ENCODE measurements around the gene PARD3.

The PARD3 gene

DNA sequence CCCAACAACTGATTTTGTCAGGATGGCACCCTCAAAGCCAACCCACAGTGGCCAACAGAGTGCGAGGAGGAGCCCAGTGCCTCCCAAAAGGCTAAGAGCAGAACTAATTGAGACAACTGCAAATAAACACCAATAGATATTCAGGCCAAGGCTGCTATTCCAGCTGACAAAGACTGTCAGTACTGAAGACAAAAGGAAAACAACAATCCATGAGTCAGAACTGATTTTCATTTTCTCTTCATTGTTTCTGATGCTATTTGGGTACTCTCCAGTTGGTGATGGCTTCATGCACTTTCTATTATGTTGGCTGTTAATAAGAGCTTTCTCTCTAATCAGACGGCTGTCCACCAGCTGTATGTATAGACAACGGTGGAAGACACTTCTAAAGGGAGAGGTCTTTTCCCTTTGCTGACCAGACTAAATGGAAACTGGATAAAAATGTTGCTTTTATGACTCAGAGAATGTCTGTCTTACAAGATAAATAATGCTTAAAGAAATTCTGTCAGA, 515.9 kb downstream of the PARD3 start:
- WGBS, 2 experiments, result 90 to 92% methylated on average over 3 of the region's 3 CpGs
- no peaks in the 10 kb centered on the region for H3K4me1 ChIP-seq (ENCODE audit: control insufficient read depth, insufficient read depth, low read length)
- H3K36me3 ChIP-seq (ENCODE audit: control insufficient read depth, insufficient read depth, low read length), result no peaks in the 10 kb centered on the region
- no peaks in the 10 kb centered on the region for H3K9me3 ChIP-seq (ENCODE audit: control insufficient read depth, low read length)
- H3K27me3 ChIP-seq (ENCODE audit: control insufficient read depth, insufficient read depth, low read length, poor library complexity, severe bottlenecking), result no peaks in the 10 kb centered on the region
- H3K4me3 ChIP-seq (ENCODE audit: insufficient read depth, low read depth, low read length), result no peak overlapping the region
- no peak overlapping the region for H3K27ac ChIP-seq (ENCODE audit: insufficient read depth, low read depth, low read length, poor library complexity, severe bottlenecking)

DNA sequence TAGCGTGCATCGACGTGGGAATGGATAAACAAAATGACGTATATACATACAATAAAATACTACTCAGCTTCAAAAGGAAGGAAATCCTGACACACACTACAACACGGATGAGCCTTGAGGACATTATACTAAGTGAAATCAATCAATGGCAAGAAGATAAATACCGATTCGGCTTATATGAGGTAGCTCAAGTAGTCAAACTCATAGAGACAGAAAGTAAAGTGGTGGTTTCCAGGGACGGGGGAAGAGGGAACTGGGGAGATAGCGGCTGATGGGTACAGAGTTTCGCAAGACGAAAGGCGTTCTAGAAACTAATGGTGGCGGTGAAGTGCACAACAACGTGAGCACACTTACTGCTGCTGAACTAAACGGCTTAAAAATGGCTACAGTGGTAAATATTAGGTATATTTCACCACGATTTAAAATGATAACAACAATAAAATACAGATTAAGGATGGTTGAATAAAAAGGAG, 516.7 kb downstream of the PARD3 start:
- 95% methylated on average over 15 of the region's 16 CpGs for WGBS, 2 experiments
- H3K27me3 ChIP-seq (ENCODE audit: control insufficient read depth, insufficient read depth, low read length, poor library complexity, severe bottlenecking), result no peaks in the 10 kb centered on the region
- no peak overlapping the region for H3K4me3 ChIP-seq (ENCODE audit: insufficient read depth, low read depth, low read length)
- H3K4me1 ChIP-seq (ENCODE audit: control insufficient read depth, insufficient read depth, low read length), result no peaks in the 10 kb centered on the region
- no peaks in the 10 kb centered on the region for H3K9me3 ChIP-seq (ENCODE audit: control insufficient read depth, low read length)
- H3K27ac ChIP-seq (ENCODE audit: insufficient read depth, low read depth, low read length, poor library complexity, severe bottlenecking), result no peak overlapping the region
- H3K36me3 ChIP-seq (ENCODE audit: control insufficient read depth, insufficient read depth, low read length), result no peaks in the 10 kb centered on the region

DNA sequence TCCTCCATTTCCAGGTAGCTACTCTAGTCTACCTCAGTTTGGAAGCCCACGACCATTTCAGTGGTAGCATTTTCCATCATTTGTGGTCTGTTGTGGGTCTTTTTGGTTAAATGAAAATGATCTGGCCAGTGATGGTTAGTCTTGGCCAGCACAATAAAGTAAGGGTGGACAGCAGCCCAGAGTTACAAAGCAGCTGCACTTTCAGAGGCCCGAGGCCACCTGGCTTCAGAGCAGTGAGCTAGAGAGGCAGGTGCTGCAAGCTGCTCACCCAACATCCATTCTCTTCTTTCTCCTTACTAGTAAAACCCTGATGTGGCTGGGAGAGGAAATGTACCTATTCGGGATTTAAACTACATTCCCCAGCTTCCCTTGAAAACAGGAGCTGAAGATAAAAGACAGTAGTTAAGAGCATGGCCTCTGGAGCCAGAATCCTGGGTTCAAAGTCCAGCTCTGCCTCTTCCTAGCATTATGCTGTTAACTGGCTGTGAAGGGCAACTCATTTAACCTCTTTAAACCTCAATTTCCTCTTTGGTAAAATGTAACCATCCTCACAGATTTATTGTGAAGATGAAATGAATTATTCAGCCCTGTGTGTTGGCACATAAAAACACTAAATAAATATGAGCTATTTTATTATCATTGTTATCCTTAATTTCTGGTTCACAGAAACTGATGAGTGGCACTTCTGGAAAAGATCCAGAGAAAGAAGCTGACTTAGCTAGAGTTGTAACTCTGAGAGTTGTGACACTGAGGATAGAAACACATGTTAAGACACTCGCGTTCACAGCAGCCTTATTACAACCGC, 517.4 kb downstream of the PARD3 start:
- Histone ChIP-seq H3K4me3 (ENCODE audit: insufficient read depth, low read depth, low read length) (no peak overlapping the region), H3K27ac (ENCODE audit: insufficient read depth, low read depth, low read length, poor library complexity, severe bottlenecking) (no peak overlapping the region), H3K36me3 (ENCODE audit: control insufficient read depth, insufficient read depth, low read length) (no peaks in the 10 kb centered on the region), H3K4me1 (ENCODE audit: control insufficient read depth, insufficient read depth, low read length) (no peaks in the 10 kb centered on the region), H3K9me3 (ENCODE audit: control insufficient read depth, low read length) (no peaks in the 10 kb centered on the region), H3K27me3 (ENCODE audit: control insufficient read depth, insufficient read depth, low read length, poor library complexity, severe bottlenecking) (no peaks in the 10 kb centered on the region)
- 75 to 76% methylated on average over 6 of the region's 6 CpGs for WGBS, 2 experiments

DNA sequence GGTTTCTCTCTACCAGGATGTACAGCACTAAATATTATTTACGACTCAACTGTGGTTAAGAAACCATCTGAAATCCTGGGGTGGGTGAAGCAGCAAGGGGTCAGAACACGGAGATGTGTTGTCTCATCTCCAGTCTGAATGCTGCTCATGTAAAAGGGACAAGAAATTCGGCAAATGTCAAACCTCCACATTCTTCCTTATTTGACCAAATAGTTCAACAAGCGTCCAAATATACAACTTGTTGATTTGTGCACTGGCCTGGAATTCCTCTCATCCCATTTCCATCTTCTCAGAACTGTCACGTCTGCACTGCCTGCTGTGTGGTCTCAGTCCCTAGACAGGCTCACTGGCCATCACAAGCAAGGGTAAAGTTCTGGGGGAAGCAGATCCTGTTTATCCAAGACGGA, 520.0 kb downstream of the PARD3 start:
- Histone ChIP-seq H3K4me1 (ENCODE audit: control insufficient read depth, insufficient read depth, low read length) (no peaks in the 10 kb centered on the region), H3K27me3 (ENCODE audit: control insufficient read depth, insufficient read depth, low read length, poor library complexity, severe bottlenecking) (no peaks in the 10 kb centered on the region), H3K27ac (ENCODE audit: insufficient read depth, low read depth, low read length, poor library complexity, severe bottlenecking) (no peak overlapping the region), H3K9me3 (ENCODE audit: control insufficient read depth, low read length) (no peaks in the 10 kb centered on the region), H3K4me3 (ENCODE audit: insufficient read depth, low read depth, low read length) (no peak overlapping the region), H3K36me3 (ENCODE audit: control insufficient read depth, insufficient read depth, low read length) (no peaks in the 10 kb centered on the region)
- 90 to 93% methylated on average over 6 of the region's 6 CpGs for WGBS, 2 experiments

DNA sequence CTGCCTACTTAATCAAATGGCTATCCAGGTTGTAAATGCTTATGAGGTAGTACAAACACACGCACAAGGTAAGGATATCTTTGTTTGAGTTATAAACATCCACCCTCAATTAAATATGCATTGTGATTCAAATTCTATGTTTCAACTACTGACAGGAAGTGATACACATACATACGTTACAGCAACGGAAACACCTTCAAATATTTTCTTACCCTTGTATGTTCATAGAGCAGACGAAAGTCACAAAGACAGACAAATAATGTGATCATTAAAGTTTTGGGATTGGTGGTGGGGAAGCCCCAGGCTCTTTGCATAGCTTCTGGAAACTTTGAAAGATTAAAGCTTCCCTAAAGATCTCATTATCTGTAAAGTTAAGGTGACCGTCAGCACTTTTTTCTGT, 521.0 kb downstream of the PARD3 start:
- no peak overlapping the region for H3K27ac ChIP-seq (ENCODE audit: insufficient read depth, low read depth, low read length, poor library complexity, severe bottlenecking)
- 87 to 95% methylated on average over 3 to 5 of the region's 5 CpGs for WGBS, 2 experiments

DNA sequence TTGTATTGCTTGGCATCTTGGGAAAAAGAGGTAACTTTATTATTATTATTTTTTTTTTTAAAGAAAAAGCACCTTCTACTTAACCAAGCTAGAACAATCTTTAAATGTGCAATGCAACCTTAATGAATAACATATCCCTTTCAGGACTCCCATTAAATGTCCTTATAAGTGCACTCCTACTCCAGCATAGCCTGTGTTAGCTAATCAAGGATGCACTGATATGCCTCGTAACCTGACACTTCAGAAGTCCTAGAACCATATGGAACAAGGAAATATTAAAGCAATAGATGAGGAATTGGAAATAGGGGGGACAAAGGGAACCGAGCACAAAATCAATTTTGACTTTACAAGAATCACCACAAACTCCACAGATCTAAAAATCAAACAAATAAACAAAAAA, 522.4 kb downstream of the PARD3 start:
- Histone ChIP-seq H3K27me3 (ENCODE audit: control insufficient read depth, insufficient read depth, low read length, poor library complexity, severe bottlenecking) (no peaks in the 10 kb centered on the region), H3K36me3 (ENCODE audit: control insufficient read depth, insufficient read depth, low read length) (no peaks in the 10 kb centered on the region), H3K4me3 (ENCODE audit: insufficient read depth, low read depth, low read length) (no peak overlapping the region), H3K9me3 (ENCODE audit: control insufficient read depth, low read length) (no peaks in the 10 kb centered on the region), H3K4me1 (ENCODE audit: control insufficient read depth, insufficient read depth, low read length) (no peaks in the 10 kb centered on the region), H3K27ac (ENCODE audit: insufficient read depth, low read depth, low read length, poor library complexity, severe bottlenecking) (no peak overlapping the region)
- 86 to 93% methylated on average over 1 to 2 of the region's 2 CpGs for WGBS, 2 experiments

More for the DNA sequence above, 521.0 kb downstream of the PARD3 start:
- Histone ChIP-seq H3K4me3 (ENCODE audit: insufficient read depth, low read depth, low read length) (no peak overlapping the region), H3K9me3 (ENCODE audit: control insufficient read depth, low read length) (no peaks in the 10 kb centered on the region), H3K27me3 (ENCODE audit: control insufficient read depth, insufficient read depth, low read length, poor library complexity, severe bottlenecking) (no peaks in the 10 kb centered on the region), H3K36me3 (ENCODE audit: control insufficient read depth, insufficient read depth, low read length) (no peaks in the 10 kb centered on the region), H3K4me1 (ENCODE audit: control insufficient read depth, insufficient read depth, low read length) (no peaks in the 10 kb centered on the region)

DNA sequence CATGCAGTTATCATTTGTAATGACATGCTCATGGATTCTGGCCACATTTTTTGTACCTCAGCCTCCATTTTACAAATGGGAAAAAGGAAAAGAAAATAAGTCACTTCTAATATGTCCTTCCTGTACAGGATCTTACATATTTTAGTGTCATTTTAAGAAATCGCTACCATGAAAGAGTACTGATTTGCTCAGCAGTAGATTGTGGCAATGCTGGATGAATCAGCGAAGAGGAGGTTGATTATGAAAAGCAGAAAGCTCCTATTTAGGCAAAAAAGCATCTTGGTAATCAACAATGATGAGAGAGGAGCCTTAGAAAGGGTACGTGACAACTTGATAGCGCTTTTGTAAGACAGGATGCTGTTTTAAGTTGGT, 522.9 kb downstream of the PARD3 start:
- Histone ChIP-seq H3K36me3 (ENCODE audit: control insufficient read depth, insufficient read depth, low read length) (no peaks in the 10 kb centered on the region), H3K27me3 (ENCODE audit: control insufficient read depth, insufficient read depth, low read length, poor library complexity, severe bottlenecking) (no peaks in the 10 kb centered on the region), H3K4me3 (ENCODE audit: insufficient read depth, low read depth, low read length) (no peak overlapping the region), H3K4me1 (ENCODE audit: control insufficient read depth, insufficient read depth, low read length) (no peaks in the 10 kb centered on the region), H3K27ac (ENCODE audit: insufficient read depth, low read depth, low read length, poor library complexity, severe bottlenecking) (no peak overlapping the region), H3K9me3 (ENCODE audit: control insufficient read depth, low read length) (no peaks in the 10 kb centered on the region)
- 90 to 97% methylated on average over 4 of the region's 4 CpGs for WGBS, 2 experiments

DNA sequence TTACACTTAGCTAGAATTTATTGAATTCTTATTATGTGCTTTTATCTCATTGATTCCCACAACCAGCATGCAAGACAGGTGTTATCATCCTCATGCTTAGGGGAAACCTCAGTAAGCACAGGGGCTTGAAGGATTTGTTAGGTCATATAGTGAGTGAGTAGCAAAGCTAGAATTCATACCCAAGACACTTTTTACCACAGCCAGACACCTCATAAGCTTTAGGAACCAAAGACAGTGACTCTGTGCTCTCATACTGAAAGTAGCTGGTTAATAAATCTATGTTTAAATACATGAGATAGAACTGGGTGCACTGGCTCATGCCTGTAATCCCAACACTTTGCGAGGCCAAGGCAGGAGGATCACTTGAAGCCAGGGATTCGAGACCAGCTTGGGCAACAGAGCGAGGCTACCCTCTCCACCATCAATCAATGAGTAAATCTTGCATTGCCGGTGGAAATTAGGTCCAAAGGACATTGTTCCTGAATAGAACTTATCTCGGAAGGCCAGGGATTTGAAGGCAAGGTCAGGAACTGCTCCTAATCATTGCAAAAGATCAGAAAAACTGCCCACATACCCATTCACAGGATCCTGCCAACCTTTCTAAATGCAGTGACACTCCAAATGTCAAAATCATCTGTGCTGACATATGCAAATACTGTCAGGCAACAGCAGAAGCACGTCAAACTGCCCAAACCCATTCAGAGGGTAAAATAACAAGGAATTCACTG, 523.5 kb downstream of the PARD3 start:
- no peaks in the 10 kb centered on the region for H3K36me3 ChIP-seq (ENCODE audit: control insufficient read depth, insufficient read depth, low read length)
- H3K4me3 ChIP-seq (ENCODE audit: insufficient read depth, low read depth, low read length), result no peak overlapping the region
- H3K9me3 ChIP-seq (ENCODE audit: control insufficient read depth, low read length), result no peaks in the 10 kb centered on the region
- H3K27ac ChIP-seq (ENCODE audit: insufficient read depth, low read depth, low read length, poor library complexity, severe bottlenecking), result no peak overlapping the region
- 91 to 95% methylated on average over 6 of the region's 6 CpGs for WGBS, 2 experiments
- no peaks in the 10 kb centered on the region for H3K27me3 ChIP-seq (ENCODE audit: control insufficient read depth, insufficient read depth, low read length, poor library complexity, severe bottlenecking)
- H3K4me1 ChIP-seq (ENCODE audit: control insufficient read depth, insufficient read depth, low read length), result no peaks in the 10 kb centered on the region

DNA sequence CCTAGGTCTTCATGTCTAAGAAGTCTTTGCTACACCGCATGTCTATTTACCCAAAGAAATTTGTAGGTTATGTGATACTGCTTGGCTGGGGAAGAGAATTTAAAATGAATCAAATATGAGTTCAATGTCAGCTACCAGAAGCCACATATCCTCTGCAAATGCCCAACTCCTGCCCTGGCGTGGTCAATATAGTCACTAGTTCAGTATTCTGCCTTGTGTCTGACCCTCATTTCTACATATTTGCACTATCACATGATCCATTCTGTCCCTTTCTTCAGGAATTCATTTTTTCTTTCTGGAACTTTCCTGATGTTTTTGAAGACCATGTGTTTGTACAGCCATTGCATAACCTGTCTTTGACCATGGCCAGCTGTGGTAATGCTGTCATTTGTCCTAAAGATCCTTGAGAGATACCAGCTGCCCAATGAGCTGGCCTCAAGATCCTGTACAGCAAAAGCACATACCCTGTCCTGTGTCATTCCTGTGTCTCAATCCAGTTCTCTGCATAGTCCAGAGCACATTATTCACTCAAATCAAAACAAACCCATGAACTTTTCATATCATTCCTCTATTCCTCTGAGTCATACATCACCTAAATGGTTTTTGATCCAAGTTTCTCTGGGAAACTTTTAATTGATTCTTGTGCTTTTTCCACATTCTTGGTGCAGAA, 524.5 kb downstream of the PARD3 start:
- H3K4me1 ChIP-seq (ENCODE audit: control insufficient read depth, insufficient read depth, low read length), result no peaks in the 10 kb centered on the region
- WGBS, 2 experiments, result 95% methylated on average over 2 of the region's 2 CpGs
- no peak overlapping the region for H3K27ac ChIP-seq (ENCODE audit: insufficient read depth, low read depth, low read length, poor library complexity, severe bottlenecking)
- no peaks in the 10 kb centered on the region for H3K9me3 ChIP-seq (ENCODE audit: control insufficient read depth, low read length)
- H3K4me3 ChIP-seq (ENCODE audit: insufficient read depth, low read depth, low read length), result no peak overlapping the region
- no peaks in the 10 kb centered on the region for H3K36me3 ChIP-seq (ENCODE audit: control insufficient read depth, insufficient read depth, low read length)
- H3K27me3 ChIP-seq (ENCODE audit: control insufficient read depth, insufficient read depth, low read length, poor library complexity, severe bottlenecking), result no peaks in the 10 kb centered on the region

DNA sequence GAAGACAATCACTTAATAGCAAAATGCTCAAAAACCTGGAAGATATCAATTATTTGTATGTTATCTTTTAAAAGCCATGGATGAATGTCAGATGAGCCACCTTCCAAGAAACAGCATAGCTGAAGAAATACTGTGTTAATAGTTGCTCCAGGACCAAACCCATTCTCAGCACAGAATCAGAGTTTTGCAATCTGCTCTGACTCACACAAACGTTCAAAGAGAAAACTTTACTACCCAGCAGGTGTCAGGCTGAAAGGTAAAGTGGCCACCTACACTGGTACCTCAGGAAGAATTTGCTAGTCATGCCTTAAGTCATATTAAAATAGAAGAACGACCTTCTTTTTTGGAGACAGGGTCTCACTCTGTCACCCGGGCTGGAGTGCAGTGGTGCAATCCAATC, 526.5 kb downstream of the PARD3 start:
- Histone ChIP-seq H3K9me3 (ENCODE audit: control insufficient read depth, low read length) (no peaks in the 10 kb centered on the region), H3K4me3 (ENCODE audit: insufficient read depth, low read depth, low read length) (no peak overlapping the region), H3K4me1 (ENCODE audit: control insufficient read depth, insufficient read depth, low read length) (no peaks in the 10 kb centered on the region), H3K36me3 (ENCODE audit: control insufficient read depth, insufficient read depth, low read length) (no peaks in the 10 kb centered on the region), H3K27me3 (ENCODE audit: control insufficient read depth, insufficient read depth, low read length, poor library complexity, severe bottlenecking) (no peaks in the 10 kb centered on the region), H3K27ac (ENCODE audit: insufficient read depth, low read depth, low read length, poor library complexity, severe bottlenecking) (no peak overlapping the region)
- WGBS, 2 experiments, result 61 to 72% methylated on average over 3 of the region's 3 CpGs

Measured in ectodermal cell (in vitro differentiated cells).